Measurements from ENCODE around the gene ODC1.

GRCh38 chr2:10422732-10423399, 25.3 kb downstream of the ODC1 start:
- no peak for TF ChIP-seq CTCF (IDR thresholded peaks at IDR 0.05)
- TF ChIP-seq POLR2AphosphoS5 (IDR thresholded peaks at IDR 0.05): no peak
- TF ChIP-seq EP300 (IDR thresholded peaks at IDR 0.05): no peak
- no peak for TF ChIP-seq POLR2A (IDR thresholded peaks at IDR 0.05)
